ENCODE data around the gene AKIRIN2. TPM values are rescaled to one million over a fixed set of nuclear protein-coding genes. Genes with fewer than 3 reads are reported as not detected.
A peak's percentile ranks its signal among the peaks of the same experiment; 100 is the strongest.
"Not testable (repeated sequence)": the region's sequence is repeated elsewhere in the genome, so short reads cannot be mapped to it uniquely, and the experiment has no call there.

AKIRIN2 gene
- total RNA-seq, 2 experiments from 2014 or later: 57.3 to 64.4 TPM

DNA sequence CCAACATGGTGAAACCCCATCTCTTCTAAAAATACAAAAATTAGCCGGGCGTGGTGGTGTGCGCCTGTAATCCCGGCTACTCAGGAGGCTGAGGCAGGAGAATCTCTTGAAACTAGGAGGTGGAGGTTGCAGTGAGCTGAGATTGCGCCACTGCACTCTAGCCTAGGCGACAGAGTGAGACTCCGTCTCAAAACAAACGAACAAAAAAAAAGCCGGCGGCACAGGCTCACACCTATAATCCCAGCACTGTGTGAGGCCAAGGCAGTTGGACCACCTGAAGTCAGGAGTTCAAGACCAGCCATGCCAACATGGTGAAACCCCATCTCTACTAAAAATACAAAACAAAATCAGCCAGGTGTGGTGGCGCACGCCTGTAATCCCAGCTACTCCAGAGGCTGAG is 5.2 kb downstream of the AKIRIN2 start:
- ATAC-seq; DNase-seq; H3K9me3 Mint-ChIP-seq (ENCODE audit: low read depth); H3K4me3 Mint-ChIP-seq; H3K27me3 Mint-ChIP-seq; H3K27ac Mint-ChIP-seq: not testable (repeated sequence)
- H3K36me3 Mint-ChIP-seq: peaks cover 41% of the 10 kb centered on the region
- peaks cover 53% of the 10 kb centered on the region for H3K4me1 Mint-ChIP-seq
- CTCF ChIA-PET: interaction anchor here (1.2 kb wide), 1 partner anchor 11 kb away, joined by 3 read pairs; no protein-coding TSS in a partner anchor

- no peak overlapping the region for H3K4me3 Mint-ChIP-seq
- CTCF ChIA-PET: no interaction called here
- peaks cover 37% of the 10 kb centered on the region for H3K36me3 Mint-ChIP-seq
- peaks cover 59% of the 10 kb centered on the region for H3K4me1 Mint-ChIP-seq
- DNase-seq (no peak), ATAC-seq (no peak)
- no peaks in the 10 kb centered on the region for H3K27me3 Mint-ChIP-seq
- H3K9me3 Mint-ChIP-seq (ENCODE audit: low read depth): no peaks in the 10 kb centered on the region
- no peak overlapping the region for H3K27ac Mint-ChIP-seq
Observed at GRCh38 chr6:87692086-87692485, 9.9 kb downstream of the AKIRIN2 start.

DNA sequence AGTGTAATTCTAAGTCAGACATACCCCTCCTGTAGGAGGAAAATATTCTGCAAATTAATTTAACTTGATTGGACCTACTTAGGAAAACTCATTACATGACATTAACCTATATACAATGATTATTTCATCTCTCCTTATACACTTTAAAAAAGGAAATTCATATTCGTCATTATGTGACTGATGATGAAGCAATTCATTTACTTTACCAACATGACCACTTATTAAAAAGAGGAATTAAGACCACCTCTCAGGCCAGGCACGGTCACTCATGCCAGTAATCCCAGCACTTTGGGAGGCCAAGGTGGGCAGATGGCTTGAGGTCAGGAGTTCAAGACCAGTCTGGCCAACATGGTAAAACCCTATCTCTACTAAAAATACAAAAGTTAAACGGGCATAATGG is 11.6 kb downstream of the AKIRIN2 start:
- Mint-ChIP-seq H3K4me1 (peaks cover 55% of the 10 kb centered on the region), H3K27me3 (no peaks in the 10 kb centered on the region), H3K36me3 (peaks cover 46% of the 10 kb centered on the region), H3K9me3 (ENCODE audit: low read depth) (peaks cover 2% of the 10 kb centered on the region), H3K27ac (no peak overlapping the region), H3K4me3 (no peak overlapping the region)
- ATAC-seq (no peak), DNase-seq (no peak)
- CTCF ChIA-PET: interaction anchor here (1.5 kb wide), 1 partner anchor 9 kb away, joined by 4 read pairs; no protein-coding TSS in a partner anchor

DNA sequence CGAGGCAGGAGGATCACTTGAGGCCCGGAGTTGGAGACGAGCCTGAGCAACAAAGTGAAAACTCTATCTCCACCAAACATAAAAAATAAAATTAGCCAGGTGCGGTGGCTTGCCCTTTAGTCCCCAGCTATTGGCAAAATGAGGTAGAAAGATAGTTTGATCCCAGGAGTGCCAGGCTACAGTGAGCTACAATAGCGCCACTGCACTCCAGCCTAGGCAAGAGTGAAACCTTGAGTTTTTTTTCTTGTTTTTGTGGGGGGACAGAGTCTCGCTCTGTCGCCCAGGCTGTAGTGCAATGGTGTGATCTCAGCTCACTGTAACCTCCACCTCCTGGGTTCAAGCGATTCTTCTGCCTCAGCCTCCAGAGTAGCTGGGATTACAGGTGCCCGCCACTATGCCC is 14.1 kb downstream of the AKIRIN2 start:
- ATAC-seq; DNase-seq; H3K27me3 Mint-ChIP-seq; H3K4me3 Mint-ChIP-seq; H3K27ac Mint-ChIP-seq; H3K9me3 Mint-ChIP-seq (ENCODE audit: low read depth): not testable (repeated sequence)
- CTCF ChIA-PET: interaction anchor here (0.6 to 0.7 kb wide), 3 partner anchors 10 to 12 kb away, joined by 3 read pairs; no protein-coding TSS in a partner anchor
- peaks cover 58% of the 10 kb centered on the region for H3K4me1 Mint-ChIP-seq
- H3K36me3 Mint-ChIP-seq: peaks cover 46% of the 10 kb centered on the region

GRCh38 chr6:87687296-87687695 is 14.7 kb downstream of the AKIRIN2 start:
- Mint-ChIP-seq H3K36me3 (peaks cover 49% of the 10 kb centered on the region), H3K27me3 (no peaks in the 10 kb centered on the region), H3K4me3 (no peak overlapping the region), H3K27ac (no peak overlapping the region), H3K9me3 (ENCODE audit: low read depth) (peaks cover 2% of the 10 kb centered on the region), H3K4me1 (peaks cover 60% of the 10 kb centered on the region)
- no peak for DNase-seq
- CTCF ChIA-PET: interaction anchor here (0.6 to 0.7 kb wide), 3 partner anchors 10 to 13 kb away, joined by 3 read pairs; no protein-coding TSS in a partner anchor
- ATAC-seq: no peak

- Mint-ChIP-seq H3K36me3 (peaks cover 54% of the 10 kb centered on the region), H3K4me1 (peaks cover 61% of the 10 kb centered on the region)
- not testable (repeated sequence) for H3K27me3 Mint-ChIP-seq; H3K27ac Mint-ChIP-seq; H3K9me3 Mint-ChIP-seq (ENCODE audit: low read depth); ATAC-seq; H3K4me3 Mint-ChIP-seq; DNase-seq
- CTCF ChIA-PET: interaction anchor here (0.7 kb wide), 1 partner anchor 538 kb away, joined by 3 read pairs; no protein-coding TSS in a partner anchor
Observed at GRCh38 chr6:87686636-87687205, 15.3 kb downstream of the AKIRIN2 start.

DNA sequence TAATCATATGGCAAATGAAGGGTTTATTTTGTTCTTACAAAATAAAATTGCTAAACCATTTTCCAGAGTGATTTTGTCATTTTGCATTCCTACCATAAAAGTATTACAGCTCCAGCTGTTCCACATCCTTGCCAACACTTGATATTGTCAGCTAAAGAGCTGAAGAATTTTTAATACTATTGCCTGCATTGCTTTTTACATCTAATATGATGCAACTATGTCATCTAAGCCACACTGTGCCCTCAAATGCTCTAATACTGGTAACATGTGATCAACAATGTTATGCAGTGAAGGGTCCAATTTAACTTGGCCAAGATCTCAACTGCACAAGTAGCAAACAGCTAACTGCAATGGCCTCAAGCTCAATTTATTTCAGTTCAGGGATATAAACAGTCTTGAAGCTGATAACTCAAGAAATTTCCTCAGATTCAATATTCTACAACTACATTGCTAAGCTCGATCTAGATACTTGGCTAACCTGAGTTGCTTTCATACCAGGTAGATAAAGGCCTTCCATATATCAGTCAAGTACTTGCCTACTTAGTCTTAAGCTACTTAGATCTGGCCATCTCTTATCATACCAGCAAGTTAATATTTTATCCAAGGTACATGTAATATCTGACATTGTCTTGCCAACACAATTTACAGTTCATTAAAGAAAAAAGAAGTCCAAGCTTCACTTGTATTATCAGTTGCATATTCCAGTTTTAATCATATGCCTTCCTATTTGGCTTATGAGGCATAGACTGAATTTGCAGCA is 17.0 kb downstream of the AKIRIN2 start:
- CTCF ChIA-PET: interaction anchor here (1.3 kb wide), 1 partner anchor 12 kb away, joined by 3 read pairs; no protein-coding TSS in a partner anchor
- peaks cover 55% of the 10 kb centered on the region for H3K4me1 Mint-ChIP-seq
- ATAC-seq (no peak), DNase-seq (no peak)
- H3K4me3 Mint-ChIP-seq: no peak overlapping the region
- no peak overlapping the region for H3K27ac Mint-ChIP-seq
- no peaks in the 10 kb centered on the region for H3K27me3 Mint-ChIP-seq
- H3K36me3 Mint-ChIP-seq: peaks cover 51% of the 10 kb centered on the region
- peaks cover 2% of the 10 kb centered on the region for H3K9me3 Mint-ChIP-seq (ENCODE audit: low read depth)

- H3K36me3 Mint-ChIP-seq: peaks cover 54% of the 10 kb centered on the region
- peaks cover 2% of the 10 kb centered on the region for H3K9me3 Mint-ChIP-seq (ENCODE audit: low read depth)
- no peak for ATAC-seq
- no peak overlapping the region for H3K4me3 Mint-ChIP-seq
- CTCF ChIA-PET: interaction anchor here (2.8 kb wide), 1 partner anchor 12 kb away, joined by 9 read pairs; no protein-coding TSS in a partner anchor
- H3K27me3 Mint-ChIP-seq: no peaks in the 10 kb centered on the region
- no peak overlapping the region for H3K27ac Mint-ChIP-seq
- H3K4me1 Mint-ChIP-seq: peaks cover 55% of the 10 kb centered on the region
- no peak for DNase-seq
Observed at GRCh38 chr6:87683890-87684289, 18.1 kb downstream of the AKIRIN2 start.

- Mint-ChIP-seq H3K36me3 (peaks cover 59% of the 10 kb centered on the region), H3K4me1 (peaks cover 63% of the 10 kb centered on the region), H3K27ac (peak overlapping the region; percentile 50), H3K9me3 (ENCODE audit: low read depth) (peaks cover 2% of the 10 kb centered on the region), H3K4me3 (no peak overlapping the region), H3K27me3 (no peaks in the 10 kb centered on the region)
- ATAC-seq: peak; percentile 87
- DNase-seq: no peak
- CTCF ChIA-PET: interaction anchor here (0.8 to 2.8 kb wide), 5 partner anchors 8 to 151 kb away, joined by 3 to 9 read pairs (median 4); no protein-coding TSS in a partner anchor
Observed at GRCh38 chr6:87682310-87682709, 19.7 kb downstream of the AKIRIN2 start.

DNA sequence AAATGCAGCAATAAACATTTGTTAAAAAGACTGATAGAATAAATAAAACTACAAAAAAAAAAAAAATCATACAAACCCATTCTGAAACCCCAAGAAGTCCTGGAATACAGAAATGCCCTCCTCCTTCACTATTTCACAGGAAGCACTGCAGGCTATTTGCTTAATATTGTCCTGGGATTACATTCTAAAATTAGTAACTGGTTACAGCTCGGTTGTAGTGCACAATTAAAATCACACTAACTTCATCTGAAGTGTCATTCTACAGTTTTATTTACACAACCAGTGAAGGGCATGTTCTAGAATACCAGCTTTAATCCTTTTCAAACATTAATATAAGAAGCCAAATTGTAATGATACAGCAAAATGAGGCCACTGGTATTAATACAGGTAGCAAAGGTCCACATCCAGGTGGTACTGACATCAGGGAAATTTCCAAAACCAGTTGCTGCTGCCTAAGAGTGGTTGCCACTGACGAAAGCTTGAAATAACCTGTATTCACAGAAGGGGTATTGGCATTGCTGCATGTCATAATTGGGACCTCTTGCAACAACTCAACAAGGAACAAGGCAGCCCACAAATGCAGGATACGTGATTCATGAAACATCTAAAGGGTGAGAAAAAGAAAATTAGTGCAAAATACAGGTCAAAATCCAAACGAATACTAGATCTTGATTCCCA is 26.9 kb downstream of the AKIRIN2 start:
- Mint-ChIP-seq H3K36me3 (peaks cover 68% of the 10 kb centered on the region), H3K4me3 (no peak overlapping the region), H3K27ac (no peak overlapping the region), H3K27me3 (no peaks in the 10 kb centered on the region), H3K4me1 (peaks cover 31% of the 10 kb centered on the region), H3K9me3 (ENCODE audit: low read depth) (no peaks in the 10 kb centered on the region)
- CTCF ChIA-PET: no interaction called here
- ATAC-seq (no peak), DNase-seq (no peak)

DNA sequence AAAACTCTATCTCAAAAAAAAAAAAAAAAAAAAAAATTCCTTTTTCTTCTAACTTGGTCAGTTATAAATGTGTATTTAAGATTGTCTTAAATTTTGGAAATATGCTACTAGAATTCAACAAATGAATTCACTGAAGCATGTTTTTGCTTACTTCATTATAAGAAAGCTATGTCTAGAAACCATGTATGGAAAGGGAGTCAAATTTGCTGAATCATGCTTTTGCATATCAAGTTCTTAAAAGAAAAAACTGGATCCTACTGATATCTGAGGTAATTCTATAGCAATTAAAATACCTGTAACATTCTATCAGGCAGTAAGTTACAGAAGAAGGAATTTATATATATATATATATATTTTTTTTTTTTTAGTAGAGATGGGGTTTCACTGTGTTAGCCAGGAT is 27.7 kb downstream of the AKIRIN2 start:
- CTCF ChIA-PET: interaction anchor here (0.7 kb wide), 1 partner anchor 8 kb away, joined by 3 read pairs; no protein-coding TSS in a partner anchor
- H3K27me3 Mint-ChIP-seq: no peaks in the 10 kb centered on the region

GRCh38 chr6:87673237-87673636 is 28.8 kb downstream of the AKIRIN2 start:
- no peak overlapping the region for H3K4me3 Mint-ChIP-seq

More for the DNA sequence above, 27.7 kb downstream of the AKIRIN2 start:
- no peak for DNase-seq
- Mint-ChIP-seq H3K9me3 (ENCODE audit: low read depth) (no peaks in the 10 kb centered on the region), H3K4me3 (no peak overlapping the region), H3K4me1 (peaks cover 26% of the 10 kb centered on the region), H3K27ac (no peak overlapping the region), H3K36me3 (peaks cover 65% of the 10 kb centered on the region)
- ATAC-seq: no peak

GRCh38 chr6:87672641-87673040 is 29.4 kb downstream of the AKIRIN2 start:
- DNase-seq: no peak
- no peaks in the 10 kb centered on the region for H3K9me3 Mint-ChIP-seq (ENCODE audit: low read depth)
- no peak overlapping the region for H3K27ac Mint-ChIP-seq

More at GRCh38 chr6:87673237-87673636, 28.8 kb downstream of the AKIRIN2 start:
- H3K36me3 Mint-ChIP-seq: peaks cover 60% of the 10 kb centered on the region
- no peaks in the 10 kb centered on the region for H3K9me3 Mint-ChIP-seq (ENCODE audit: low read depth)
- CTCF ChIA-PET: interaction anchor here (2.2 kb wide), 1 partner anchor 9 kb away, joined by 9 read pairs; no protein-coding TSS in a partner anchor
- DNase-seq: no peak
- H3K27me3 Mint-ChIP-seq: no peaks in the 10 kb centered on the region
- no peak overlapping the region for H3K27ac Mint-ChIP-seq
- H3K4me1 Mint-ChIP-seq: peaks cover 21% of the 10 kb centered on the region
- ATAC-seq: no peak

More at GRCh38 chr6:87672641-87673040, 29.4 kb downstream of the AKIRIN2 start:
- Mint-ChIP-seq H3K4me3 (no peak overlapping the region), H3K36me3 (peaks cover 60% of the 10 kb centered on the region), H3K4me1 (peaks cover 17% of the 10 kb centered on the region), H3K27me3 (no peaks in the 10 kb centered on the region)
- CTCF ChIA-PET: interaction anchor here (0.9 to 2.2 kb wide), 2 partner anchors 10 to 25 kb away, joined by 3 to 9 read pairs; no protein-coding TSS in a partner anchor
- ATAC-seq: no peak
